ENCODE data around the gene TTC24.

Gene TTC24

GRCh38 chr1:156538711-156539440 is 40.6 kb upstream of the TTC24 start:
- H3K9me2 ChIP-seq (replicated peaks; ENCODE audit: control insufficient read depth, low read length) = no peaks in the 10 kb centered on the region
- no peaks in the 10 kb centered on the region for H3K27me3 ChIP-seq (ENCODE audit: control insufficient read depth, low read length)
- H3K27ac ChIP-seq (ENCODE audit: low read depth, low read length) = no peak overlapping the region
- H3F3A ChIP-seq (ENCODE audit: control insufficient read depth, insufficient read depth) = no peaks in the 10 kb centered on the region
- no peak overlapping the region for H3K4me3 ChIP-seq (ENCODE audit: low read length)
- H3K4me1 ChIP-seq (ENCODE audit: control insufficient read depth, low read length) = no peaks in the 10 kb centered on the region
- no peaks in the 10 kb centered on the region for H4K20me1 ChIP-seq (ENCODE audit: control insufficient read depth, insufficient read depth, low read depth, low read length)
- TF ChIP-seq EZH2phosphoT487 (IDR thresholded peaks at IDR 0.05; ENCODE audit: borderline replicate concordance, low read length) = no peak
- no peak for TF ChIP-seq CTCF (IDR thresholded peaks at IDR 0.05; ENCODE audit: low read depth, low read length, poor library complexity, severe bottlenecking)
- H3K9me3 ChIP-seq (ENCODE audit: control insufficient read depth, insufficient read depth, low read length) = no peaks in the 10 kb centered on the region
- H3K79me2 ChIP-seq (ENCODE audit: control insufficient read depth, low read length) = no peaks in the 10 kb centered on the region
- peaks cover 25% of the 10 kb centered on the region for H3K36me3 ChIP-seq (ENCODE audit: control insufficient read depth, low read length)
- H3K4me2 ChIP-seq (ENCODE audit: low read length) = no peak overlapping the region

- Histone ChIP-seq H3F3A (ENCODE audit: control insufficient read depth, insufficient read depth) (no peaks in the 10 kb centered on the region), H3K9me3 (ENCODE audit: control insufficient read depth, insufficient read depth, low read length) (no peaks in the 10 kb centered on the region), H3K4me2 (ENCODE audit: low read length) (no peak overlapping the region), H3K79me2 (ENCODE audit: control insufficient read depth, low read length) (no peaks in the 10 kb centered on the region), H4K20me1 (ENCODE audit: control insufficient read depth, insufficient read depth, low read depth, low read length) (no peaks in the 10 kb centered on the region), H3K36me3 (ENCODE audit: control insufficient read depth, low read length) (peaks cover 24% of the 10 kb centered on the region), H3K9me2 (replicated peaks; ENCODE audit: control insufficient read depth, low read length) (no peaks in the 10 kb centered on the region), H3K27me3 (ENCODE audit: control insufficient read depth, low read length) (no peaks in the 10 kb centered on the region), H3K27ac (ENCODE audit: low read depth, low read length) (no peak overlapping the region), H3K4me1 (ENCODE audit: control insufficient read depth, low read length) (no peaks in the 10 kb centered on the region), H3K4me3 (ENCODE audit: low read length) (no peak overlapping the region)
- TF ChIP-seq CTCF (IDR thresholded peaks at IDR 0.05; ENCODE audit: low read depth, low read length, poor library complexity, severe bottlenecking) = no peak
- no peak for TF ChIP-seq EZH2phosphoT487 (IDR thresholded peaks at IDR 0.05; ENCODE audit: borderline replicate concordance, low read length)
These were observed 39.6 kb upstream of the TTC24 start for GRCh38 chr1:156539818-156540355.

GRCh38 chr1:156540955-156541354 is 38.6 kb upstream of the TTC24 start:
- no peaks in the 10 kb centered on the region for H3K27me3 ChIP-seq (ENCODE audit: control insufficient read depth, low read length)
- H3K27ac ChIP-seq (ENCODE audit: low read depth, low read length) = no peak overlapping the region
- no peak overlapping the region for H3K4me3 ChIP-seq (ENCODE audit: low read length)
- H3K9me2 ChIP-seq (replicated peaks; ENCODE audit: control insufficient read depth, low read length) = no peaks in the 10 kb centered on the region
- no peaks in the 10 kb centered on the region for H4K20me1 ChIP-seq (ENCODE audit: control insufficient read depth, insufficient read depth, low read depth, low read length)
- no peaks in the 10 kb centered on the region for H3K79me2 ChIP-seq (ENCODE audit: control insufficient read depth, low read length)
- H3K4me2 ChIP-seq (ENCODE audit: low read length) = no peak overlapping the region
- H3K9me3 ChIP-seq (ENCODE audit: control insufficient read depth, insufficient read depth, low read length) = no peaks in the 10 kb centered on the region
- H3F3A ChIP-seq (ENCODE audit: control insufficient read depth, insufficient read depth) = no peaks in the 10 kb centered on the region
- TF ChIP-seq EZH2phosphoT487 (IDR thresholded peaks at IDR 0.05; ENCODE audit: borderline replicate concordance, low read length) = no peak
- no peak for TF ChIP-seq CTCF (IDR thresholded peaks at IDR 0.05; ENCODE audit: low read depth, low read length, poor library complexity, severe bottlenecking)
- H3K4me1 ChIP-seq (ENCODE audit: control insufficient read depth, low read length) = no peaks in the 10 kb centered on the region
- H3K36me3 ChIP-seq (ENCODE audit: control insufficient read depth, low read length) = peaks cover 19% of the 10 kb centered on the region

All from DOHH2 (cell line).